Osteoblast (primary cell): ENCODE measurements around the gene ATG3. TPM values are rescaled to one million over a fixed set of nuclear protein-coding genes. Genes with fewer than 3 reads are reported as not detected.
"Not testable (repeated sequence)": the region's sequence is repeated elsewhere in the genome, so short reads cannot be mapped to it uniquely, and the experiment has no call there.

Source experiments
- DNase-seq: peaks from one replicate; pipeline ENCODE4 v3.0.0; 2011; ENCODE audit warnings: low spot score, mixed read lengths; ENCODE audit not compliant: insufficient read length; ENCODE audit errors: missing footprints
- H2AFZ ChIP-seq: 2 replicates; pipeline ENCODE4 v1.6.0; 2011; ENCODE audit warnings: mild to moderate bottlenecking, low read length
- H3K27ac ChIP-seq: 2 replicates; pipeline ENCODE4 v1.5.1; 2011; ENCODE audit warnings: mild to moderate bottlenecking, low read depth, low read length, moderate library complexity
- H3K27me3 ChIP-seq: 2 replicates; pipeline ENCODE4 v1.6.0; 2012; ENCODE audit warnings: mild to moderate bottlenecking, control low read depth, inconsistent platforms, low read length, moderate library complexity; ENCODE audit not compliant: insufficient read depth
- H3K36me3 ChIP-seq: 2 replicates; pipeline ENCODE4 v1.5.1; 2011; ENCODE audit warnings: mild to moderate bottlenecking, low read length, control low read depth, moderate library complexity; ENCODE audit not compliant: insufficient read depth
- H3K4me1 ChIP-seq: 2 replicates; pipeline ENCODE4 v1.5.1; 2011; ENCODE audit warnings: mild to moderate bottlenecking, low read length, control low read depth, moderate library complexity; ENCODE audit not compliant: insufficient read depth
- H3K4me2 ChIP-seq: 2 replicates; pipeline ENCODE4 v1.6.0; 2011; ENCODE audit warnings: mild to moderate bottlenecking, low read length; ENCODE audit not compliant: insufficient read depth
- H3K4me3 ChIP-seq: fragments of 200-600 bp; sonication (generic); 3 replicates; pipeline ENCODE4 v1.5.1; 2012; ENCODE audit warnings: mild to moderate bottlenecking, low read length, inconsistent platforms; ENCODE audit not compliant: insufficient read depth
- H3K79me2 ChIP-seq: 2 replicates; pipeline ENCODE4 v1.6.0; 2012; ENCODE audit warnings: mild to moderate bottlenecking, low read length, control low read depth, inconsistent platforms; ENCODE audit not compliant: insufficient read depth
- H3K9me3 ChIP-seq: 2 replicates; pipeline ENCODE4 v1.5.1; 2011; ENCODE audit warnings: low read depth, low read length, control low read depth
- H4K20me1 ChIP-seq: 2 replicates; pipeline ENCODE4 v1.6.0; 2012; ENCODE audit warnings: mild to moderate bottlenecking, low read length, control low read depth; ENCODE audit not compliant: insufficient read depth
- CTCF ChIP-seq: IDR thresholded peaks from 2 replicates; pipeline ENCODE4 v1.5.1; 2011; ENCODE audit warnings: mild to moderate bottlenecking, low read depth, low read length, moderate library complexity; ENCODE audit errors: extremely low read depth
- total RNA-seq: library from RNA; depleted of rRNA; stranded (reverse); fragments of >200 nt; gene quantifications from 2 replicates; pipeline ENCODE4 v1.2.3, GENCODE V29; 2012

ATG3 gene
- total RNA-seq, 1 donor, result 68.4 TPM

- no peaks in the 10 kb centered on the region for H3K9me3 ChIP-seq
- no peak overlapping the region for H3K4me2 ChIP-seq
- H2AFZ ChIP-seq, result no peak overlapping the region
- H3K4me1 ChIP-seq, result no peaks in the 10 kb centered on the region
- H3K27me3 ChIP-seq, result peaks cover 3% of the 10 kb centered on the region
- no peak overlapping the region for H3K4me3 ChIP-seq
- H3K27ac ChIP-seq, result no peak overlapping the region
- no peak for DNase-seq
- H4K20me1 ChIP-seq, result no peaks in the 10 kb centered on the region
- TF ChIP-seq CTCF, result no peak
- H3K36me3 ChIP-seq, result no peaks in the 10 kb centered on the region
- H3K79me2 ChIP-seq, result no peaks in the 10 kb centered on the region
Measured at GRCh38 chr3:112496366-112497067, 65.2 kb downstream of the ATG3 start.

- H4K20me1 ChIP-seq, DNase-seq, H3K9me3 ChIP-seq, H3K36me3 ChIP-seq, H3K27me3 ChIP-seq, H3K4me3 ChIP-seq, H2AFZ ChIP-seq, H3K27ac ChIP-seq, H3K4me2 ChIP-seq, H3K79me2 ChIP-seq, H3K4me1 ChIP-seq: not testable (repeated sequence)
Measured at GRCh38 chr3:112494448-112494767, 67.4 kb downstream of the ATG3 start.

GRCh38 chr3:112492124-112492523 is 69.6 kb downstream of the ATG3 start:
- Histone ChIP-seq H3K27me3 (no peaks in the 10 kb centered on the region), H3K36me3 (no peaks in the 10 kb centered on the region), H3K4me3 (no peak overlapping the region), H4K20me1 (no peaks in the 10 kb centered on the region), H3K27ac (no peak overlapping the region), H3K4me2 (no peak overlapping the region), H2AFZ (no peak overlapping the region), H3K9me3 (no peaks in the 10 kb centered on the region), H3K79me2 (no peaks in the 10 kb centered on the region), H3K4me1 (no peaks in the 10 kb centered on the region)
- no peak for DNase-seq
- no peak for TF ChIP-seq CTCF

GRCh38 chr3:112491373-112491772 is 70.4 kb downstream of the ATG3 start:
- Histone ChIP-seq H3K27me3 (no peaks in the 10 kb centered on the region), H3K27ac (no peak overlapping the region), H4K20me1 (no peaks in the 10 kb centered on the region), H3K9me3 (no peaks in the 10 kb centered on the region), H3K79me2 (no peaks in the 10 kb centered on the region), H3K4me3 (no peak overlapping the region), H2AFZ (no peak overlapping the region), H3K36me3 (no peaks in the 10 kb centered on the region), H3K4me2 (no peak overlapping the region), H3K4me1 (no peaks in the 10 kb centered on the region)
- DNase-seq, result no peak
- no peak for TF ChIP-seq CTCF
